HCT116 (cell line): ENCODE results near the gene RND3. TPM values are rescaled to one million over a fixed set of nuclear protein-coding genes. Genes with fewer than 3 reads are reported as not detected.

Source experiments
- ATAC-seq: fragments of 200-7000 bp; cut with Tn5 transposase; 2 replicates; pipeline ENCODE4 v1.9.1; 2020; ENCODE audit warnings: mild to moderate bottlenecking, moderate library complexity
- BruUV-seq: library from RNA; stranded (reverse); fragments of 400-500 nt; replicated peaks from 2 replicates; lab custom pipeline; 2021; lab: Mats Ljungman, UMichigan
- CTCF ChIA-PET: fragments of 300-600 bp; sonication (Branson Sonifier 250); formaldehyde crosslinking; loops from one replicate; lab custom pipeline; 2021; ENCODE audit warnings: antibody characterized with exemption; lab: Charles Lee
- POLR2A ChIA-PET: fragments of 300-600, 350-600 bp; sonication (Branson Sonifier 250); formaldehyde crosslinking; loops from one replicate; lab custom pipeline; 2021; ENCODE audit warnings: antibody characterized with exemption; lab: Charles Lee
- RAD21 ChIA-PET, 2 experiments: fragments of 300-600 bp; sonication (Branson Sonifier 250); formaldehyde crosslinking; loops; one replicate each; lab custom pipeline; 2023; ENCODE audit warnings: low total read pairs in 2 of 2; ENCODE audit not compliant: uncharacterized antibody in 2 of 2, unreplicated experiment in 2 of 2, low non-redundant PET in 1 of 2; lab: Charles Lee
- DNase-seq: peaks from one replicate; pipeline ENCODE4 v3.0.0-alpha.2; 2010; ENCODE audit warnings: low read depth, low spot score
- H2AFZ ChIP-seq: fragments of 200-600 bp; shearing (Covaris generic), sonication (generic); 2 replicates; pipeline ENCODE4 v1.6.1; 2017; ENCODE audit warnings: low read depth, mixed run types, mixed read lengths, antibody characterized with exemption, low read length; ENCODE audit not compliant: poor library complexity, severe bottlenecking
- H3K27ac ChIP-seq: 2 replicates; pipeline ENCODE4 v1.5.1; 2012; ENCODE audit warnings: low read depth, low read length
- H3K27me3 ChIP-seq: fragments of 200-600 bp; sonication (generic); 2 replicates; pipeline ENCODE4 v1.6.1; 2016; ENCODE audit warnings: mixed run types, low read length, mixed read lengths; ENCODE audit not compliant: insufficient read depth
- H3K36me3 ChIP-seq, 2 experiments: fragments of 200-500 bp in 1 of 2; fragments of 200-600 bp in 1 of 2; sonication (Bioruptor generic) in 1 of 2; sonication (generic) in 1 of 2; 2 replicates each; pipeline versions ENCODE4 v1.5.1 to v1.6.1; 2014 to 2016; ENCODE audit warnings: low read length in 2 of 2, inconsistent platforms in 1 of 2, mixed read lengths in 1 of 2, mixed run types in 1 of 2; ENCODE audit not compliant: insufficient read depth in 2 of 2, control insufficient read depth in 1 of 2
- H3K4me1 ChIP-seq, 2 experiments: fragments of 200-600 bp in 1 of 2; sonication (generic) in 1 of 2; 2 replicates each; pipeline versions ENCODE4 v1.5.1 to v1.6.1; 2012 to 2017; ENCODE audit warnings: low read length in 2 of 2, inconsistent platforms in 1 of 2, mild to moderate bottlenecking in 1 of 2, mixed read lengths in 1 of 2, mixed run types in 1 of 2, moderate library complexity in 1 of 2; ENCODE audit not compliant: insufficient read depth in 2 of 2, control insufficient read depth in 1 of 2
- H3K4me2 ChIP-seq: fragments of 200-600 bp; sonication (generic); 2 replicates; pipeline ENCODE4 v1.6.1; 2017; ENCODE audit warnings: mixed run types, low read length, mixed read lengths
- H3K4me3 ChIP-seq, 2 experiments: fragments of 200-600 bp in 1 of 2; sonication (generic) in 1 of 2; replicated peaks in 1 of 2; 2 replicates each; pipeline ENCODE4 v1.5.1; 2011 to 2016; ENCODE audit warnings: low read length in 2 of 2, control low read depth in 1 of 2, low read depth in 1 of 2, mild to moderate bottlenecking in 1 of 2, mixed read lengths in 1 of 2, mixed run types in 1 of 2
- H3K79me2 ChIP-seq: fragments of 200-600 bp; sonication (generic); 2 replicates; pipeline ENCODE4 v1.6.1; 2017; ENCODE audit warnings: mild to moderate bottlenecking, mixed run types, low read length, moderate library complexity, mixed read lengths; ENCODE audit not compliant: insufficient read depth
- H3K9ac ChIP-seq: fragments of 200-600 bp; sonication (generic); 2 replicates; pipeline ENCODE4 v1.6.1; 2016; ENCODE audit warnings: low read length, mixed read lengths
- H3K9me2 ChIP-seq: fragments of 200-600 bp; sonication (generic), shearing (Covaris generic); 2 replicates; pipeline ENCODE4 v1.6.1; 2017; ENCODE audit warnings: mixed run types, mild to moderate bottlenecking, moderate library complexity; ENCODE audit not compliant: insufficient read depth
- H3K9me3 ChIP-seq, 2 experiments: fragments of 200-500 bp in 1 of 2; fragments of 200-600 bp in 1 of 2; sonication (Bioruptor generic) in 1 of 2; sonication (generic) in 1 of 2; 2 replicates each; pipeline ENCODE4 v1.6.1; 2014 to 2017; ENCODE audit warnings: low read length in 2 of 2, mixed read lengths in 2 of 2, inconsistent platforms in 1 of 2, low read depth in 1 of 2, mild to moderate bottlenecking in 1 of 2, mixed run types in 1 of 2, moderate library complexity in 1 of 2; ENCODE audit not compliant: control insufficient read depth in 1 of 2, insufficient read depth in 1 of 2
- H4K20me1 ChIP-seq: fragments of 200-600 bp; sonication (generic), shearing (Covaris generic); 2 replicates; pipeline ENCODE4 v1.6.1; 2017; ENCODE audit warnings: mixed run types, mild to moderate bottlenecking, moderate library complexity; ENCODE audit not compliant: insufficient read depth
- RAD21 ChIP-seq: IDR thresholded peaks from 2 replicates; pipeline ENCODE4 v1.6.1; 2012; ENCODE audit warnings: low read depth, mild to moderate bottlenecking
- SRF ChIP-seq: IDR thresholded peaks from 2 replicates; pipeline ENCODE4 v1.6.1; 2012; ENCODE audit warnings: low read depth
- ZBTB33 ChIP-seq: IDR thresholded peaks from 2 replicates; pipeline ENCODE4 v1.6.1; 2011; ENCODE audit warnings: mild to moderate bottlenecking, low read length, moderate library complexity; ENCODE audit not compliant: insufficient replicate concordance; ENCODE audit errors: extremely low read depth
- ZFX ChIP-seq: fragments of 450-650 bp; IDR thresholded peaks from 2 replicates; pipeline ENCODE4 v1.6.1; 2017
- intact Hi-C: fragments of 100-400 bp; cut with micrococcal nuclease; formaldehyde crosslinking; loops from 2 replicates; pipeline ENCODE4 v1.10.0; 2022
- total RNA-seq: library from RNA; stranded (reverse); gene quantifications from one replicate; pipeline ENCODE4 v1.2.1, GENCODE V29; 2021; ENCODE audit not compliant: unreplicated experiment
- TF ChIP-seq, protein P1 (sequence below), 3 experiments: fragments of 200-600 bp in 1 of 3; sonication (generic) in 1 of 3; IDR thresholded peaks in 2 of 3; conservative IDR thresholded peaks in 1 of 3; 2 replicates each; pipeline ENCODE4 v1.5.1; 2012 to 2017; ENCODE audit warnings: low read depth in 2 of 3, low read length in 2 of 3, antibody characterized with exemption in 1 of 3, borderline replicate concordance in 1 of 3, control low read depth in 1 of 3, mild to moderate bottlenecking in 1 of 3, mixed read lengths in 1 of 3, mixed run types in 1 of 3, moderate library complexity in 1 of 3; ENCODE audit not compliant: insufficient read depth in 1 of 3

The RND3 gene
- total RNA-seq, 1 experiment from 2014 or later = 15.0 TPM

GRCh38 chr2:150486539-150487484 is 655 bp downstream of the RND3 start:
- POLR2A ChIA-PET = no interaction called here
- no TSS peak for BruUV-seq
- peaks cover 57% of the 10 kb centered on the region for H3K79me2 ChIP-seq

More at GRCh38 chr2:150486539-150487484, 655 bp downstream of the RND3 start:
- RAD21 ChIA-PET = interaction anchor here in 1 of 2 experiments (0.7 kb wide), 2 partner anchors 687 to 1418 kb away, joined by 3 to 4 read pairs; no protein-coding TSS in a partner anchor
- no peaks in the 10 kb centered on the region for H3K9me3 ChIP-seq
- no peaks in the 10 kb centered on the region for H3K9me2 ChIP-seq
- H3K27ac ChIP-seq = peak overlapping the region; percentile 77
- CTCF ChIA-PET = interaction anchor here (0.7 kb wide), 2 partner anchors 55 to 535 kb away, joined by 3 read pairs; no protein-coding TSS in a partner anchor
- DNase-seq (no peak), ATAC-seq (peak; percentile 1; the same call in 1 of the 2 replicates)
- H3K4me3 ChIP-seq = peak overlapping the region; percentile 83 to 87
- H3K9ac ChIP-seq = peak overlapping the region; percentile 94
- H4K20me1 ChIP-seq = peaks cover 6% of the 10 kb centered on the region; the same call in 1 of the 2 replicates
- H2AFZ ChIP-seq = no peak overlapping the region
- H3K27me3 ChIP-seq = no peaks in the 10 kb centered on the region
- intact Hi-C loops = loop anchor here (1.0 to 10.0 kb wide), 6 partner anchors 115 to 890 kb away; no protein-coding TSS in a partner anchor
- H3K4me1 ChIP-seq = peaks cover 2 to 38% of the 10 kb centered on the region in 2 experiments
- H3K4me2 ChIP-seq = peak overlapping the region; percentile 93
- TF ChIP-seq ZBTB33 = no peak
- no peak for TF ChIP-seq ZFX
- TF ChIP-seq, protein P1, sequence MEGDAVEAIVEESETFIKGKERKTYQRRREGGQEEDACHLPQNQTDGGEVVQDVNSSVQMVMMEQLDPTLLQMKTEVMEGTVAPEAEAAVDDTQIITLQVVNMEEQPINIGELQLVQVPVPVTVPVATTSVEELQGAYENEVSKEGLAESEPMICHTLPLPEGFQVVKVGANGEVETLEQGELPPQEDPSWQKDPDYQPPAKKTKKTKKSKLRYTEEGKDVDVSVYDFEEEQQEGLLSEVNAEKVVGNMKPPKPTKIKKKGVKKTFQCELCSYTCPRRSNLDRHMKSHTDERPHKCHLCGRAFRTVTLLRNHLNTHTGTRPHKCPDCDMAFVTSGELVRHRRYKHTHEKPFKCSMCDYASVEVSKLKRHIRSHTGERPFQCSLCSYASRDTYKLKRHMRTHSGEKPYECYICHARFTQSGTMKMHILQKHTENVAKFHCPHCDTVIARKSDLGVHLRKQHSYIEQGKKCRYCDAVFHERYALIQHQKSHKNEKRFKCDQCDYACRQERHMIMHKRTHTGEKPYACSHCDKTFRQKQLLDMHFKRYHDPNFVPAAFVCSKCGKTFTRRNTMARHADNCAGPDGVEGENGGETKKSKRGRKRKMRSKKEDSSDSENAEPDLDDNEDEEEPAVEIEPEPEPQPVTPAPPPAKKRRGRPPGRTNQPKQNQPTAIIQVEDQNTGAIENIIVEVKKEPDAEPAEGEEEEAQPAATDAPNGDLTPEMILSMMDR (IDR thresholded peaks at IDR 0.05 in 2 of 3, conservative IDR thresholded peaks at IDR 0.05 in 1 of 3; ENCODE audit: borderline replicate concordance in 1 of 3, insufficient read depth in 1 of 3, low read depth in 2 of 3, low read length in 2 of 3) = no peak
- 0 out of 2 replicates have a peak, but pooled peaks have one; percentile 1 for TF ChIP-seq RAD21
- TF ChIP-seq SRF = no peak
- TF ChIP-seq, all 23 proteins: peak for 1
- H3K36me3 ChIP-seq = no peaks in the 10 kb centered on the region; a peak in 1 of 4 replicates
